ENCODE data around the gene CYP4F2. TPM values are rescaled to one million over a fixed set of nuclear protein-coding genes. Genes with fewer than 3 reads are reported as not detected.

Gene CYP4F2
- total and polyA plus RNA-seq, 9 of the 15 experiments (the other 6 are each of a cell fraction or from before 2014, with no cell fraction given), result 0.10 to 0.56 (median 0.32) TPM; not detected in 2

GRCh38 chr19:15836330-15837220 lies 61.3 kb downstream of the CYP4F2 start:
- peaks cover 25 to 55% of the 10 kb centered on the region in 2 experiments for H3K4me1 ChIP-seq (replicated peaks in 1 of 2; ENCODE audit: control insufficient read depth in 2 of 2, insufficient read depth in 2 of 2, low read length in 2 of 2)
- peak overlapping the region; percentile 78 for H2AFZ ChIP-seq (ENCODE audit: low read depth, low read length)
- peak overlapping the region; percentile 95 to 96 for H3K9ac ChIP-seq (ENCODE audit: insufficient read depth in 1 of 2, low read depth in 2 of 2, low read length in 2 of 2)
- no peak for FAIRE-seq
- peaks cover 3% of the 10 kb centered on the region for H3K9me1 ChIP-seq (ENCODE audit: control insufficient read depth, insufficient read depth, low read length)
- no peaks in the 10 kb centered on the region for H3K27me3 ChIP-seq (ENCODE audit: control insufficient read depth in 2 of 2, insufficient read depth in 2 of 2, low read length in 2 of 2)
- H3K36me3 ChIP-seq (ENCODE audit: control insufficient read depth, insufficient read depth, low read length), result peaks cover 47% of the 10 kb centered on the region
- H4K20me1 ChIP-seq (replicated peaks; ENCODE audit: control insufficient read depth, insufficient read depth, low read length), result no peaks in the 10 kb centered on the region
- peak overlapping the region; percentile 99 for H3K27ac ChIP-seq (ENCODE audit: extremely low read depth, low read depth, low read length)
- BruUV-seq (replicated peaks), result TSS peak; percentile 87
- under 1% methylated on average over 46 of the region's 65 CpGs for WGBS (ENCODE audit: insufficient coverage, low coverage, missing lambda C conversion rate)
- intact Hi-C loops (cut with micrococcal nuclease), result loop anchor here (1.0 kb wide), 1 partner anchor 33 kb away; no protein-coding TSS in a partner anchor
- in situ Hi-C loops (cut with MboI), result no loop called here
- POLR2A ChIA-PET, result interaction anchor here (0.6 to 3.9 kb wide), 16 partner anchors 8 to 1052 kb away, joined by 3 to 22 read pairs (median 3); partner anchors contain the start of genes CYP4F2 and F2RL3
- peak; percentile 96 to 98 (median 96) for DNase-seq (ENCODE audit: extremely low read depth in 1 of 4, low spot score in 3 of 4)
- H3K9me3 ChIP-seq (replicated peaks; ENCODE audit: control insufficient read depth, insufficient read depth, low read depth, low read length), result no peaks in the 10 kb centered on the region
- peak; percentile 93 for ATAC-seq
- peaks cover 45% of the 10 kb centered on the region for H3K79me2 ChIP-seq (ENCODE audit: control insufficient read depth, insufficient read depth, low read length)
- CTCF ChIA-PET (ENCODE audit: low intra/inter-chr PET ratio), result interaction anchor here (0.6 kb wide), 1 partner anchor 9 kb away, joined by 3 read pairs; no protein-coding TSS in a partner anchor
- peak overlapping the region; percentile 87 for H3K4me2 ChIP-seq (ENCODE audit: insufficient read depth, low read length)
- H3K4me3 ChIP-seq, result peak overlapping the region; percentile 66
- TF ChIP-seq TCF15 (CRISPR knock-in tag; IDR thresholded peaks at IDR 0.05) (no peak), U2AF1 (optimal IDR thresholded peaks at IDR 0.05; ENCODE audit: low read depth, low read length) (peak; percentile 28), RFX5 (IDR thresholded peaks at IDR 0.05; ENCODE audit: low read depth, low read length) (no peak), NR4A1 (CRISPR knock-in tag; IDR thresholded peaks at IDR 0.05) (no peak), NR4A1 (tag; IDR thresholded peaks at IDR 0.05) (peak; percentile 17; the same call in 1 of the 2 replicates), ZNF347 (CRISPR knock-in tag; IDR thresholded peaks at IDR 0.05; ENCODE audit: low read depth) (0 out of 2 replicates have a peak, but pooled peaks have one; percentile 66), RNF2 (IDR thresholded peaks at IDR 0.05) (peak; percentile 65), ZNF507 (tag; conservative IDR thresholded peaks at IDR 0.05) (no peak), PHF20 (IDR thresholded peaks at IDR 0.05; ENCODE audit: partially characterized antibody) (peak; percentile 70), ZNF431 (CRISPR knock-in tag; IDR thresholded peaks at IDR 0.05) (no peak), ZNF518B (CRISPR knock-in tag; IDR thresholded peaks at IDR 0.05) (no peak), E2F1 (CRISPR knock-in tag; IDR thresholded peaks at IDR 0.05) (0 out of 2 replicates have a peak, but pooled peaks have one; percentile 17), NFIC (IDR thresholded peaks at IDR 0.05) (peak; percentile 22; the same call in 1 of the 2 replicates), BHLHE40 (IDR thresholded peaks at IDR 0.05; ENCODE audit: low read length) (peak; percentile 55; the same call in 1 of the 2 replicates)

Measured in K562 (cell line).